ENCODE results near the gene ARVCF.

DNA sequence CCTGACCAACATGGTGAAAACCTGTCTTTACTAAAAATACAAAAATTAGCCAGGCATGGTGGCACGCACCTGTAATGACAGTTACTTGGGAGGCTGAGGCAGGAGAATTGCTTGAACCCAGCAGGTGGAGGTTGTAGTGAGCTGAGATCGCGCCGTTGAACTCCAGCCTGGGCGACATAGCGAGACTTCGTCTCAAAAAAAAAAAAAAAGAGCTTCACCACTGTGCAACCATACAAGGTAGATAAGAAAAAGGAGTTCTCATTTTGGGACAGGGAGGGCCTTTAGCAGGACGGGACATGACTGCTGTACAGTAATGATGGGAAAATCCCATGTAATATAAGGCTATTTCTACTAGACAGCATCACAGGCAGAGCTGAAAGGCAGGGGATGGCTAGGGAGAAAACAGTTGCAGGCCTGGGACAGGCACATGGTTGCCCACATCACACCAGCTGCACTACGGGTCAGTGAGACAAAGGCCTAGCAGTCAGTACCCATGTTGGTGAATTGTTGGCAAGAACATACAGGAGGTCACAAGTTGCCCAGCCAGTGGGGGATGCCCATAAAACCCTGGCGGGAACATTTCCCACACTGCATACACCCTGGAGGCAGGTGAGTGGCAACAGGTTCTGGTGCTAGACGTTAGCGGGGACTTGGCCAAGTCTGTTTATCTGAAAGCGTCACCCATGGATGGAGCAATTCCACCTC, 9.7 kb upstream of the ARVCF start:
- TF ChIP-seq POLR2A (IDR thresholded peaks at IDR 0.05; ENCODE audit: low read depth, low read length) (no peak), POLR2AphosphoS5 (IDR thresholded peaks at IDR 0.05; ENCODE audit: insufficient read depth, low read depth, low read length) (no peak), GATA2 (IDR thresholded peaks at IDR 0.05; ENCODE audit: insufficient read depth, insufficient read length, low read depth, low read length) (no peak), EZH2 (IDR thresholded peaks at IDR 0.05; ENCODE audit: borderline replicate concordance, low read depth, low read length, severe bottlenecking) (no peak), FOS (IDR thresholded peaks at IDR 0.05; ENCODE audit: borderline replicate concordance, insufficient read depth, low read length) (no peak)
- TF ChIP-seq, protein P1, sequence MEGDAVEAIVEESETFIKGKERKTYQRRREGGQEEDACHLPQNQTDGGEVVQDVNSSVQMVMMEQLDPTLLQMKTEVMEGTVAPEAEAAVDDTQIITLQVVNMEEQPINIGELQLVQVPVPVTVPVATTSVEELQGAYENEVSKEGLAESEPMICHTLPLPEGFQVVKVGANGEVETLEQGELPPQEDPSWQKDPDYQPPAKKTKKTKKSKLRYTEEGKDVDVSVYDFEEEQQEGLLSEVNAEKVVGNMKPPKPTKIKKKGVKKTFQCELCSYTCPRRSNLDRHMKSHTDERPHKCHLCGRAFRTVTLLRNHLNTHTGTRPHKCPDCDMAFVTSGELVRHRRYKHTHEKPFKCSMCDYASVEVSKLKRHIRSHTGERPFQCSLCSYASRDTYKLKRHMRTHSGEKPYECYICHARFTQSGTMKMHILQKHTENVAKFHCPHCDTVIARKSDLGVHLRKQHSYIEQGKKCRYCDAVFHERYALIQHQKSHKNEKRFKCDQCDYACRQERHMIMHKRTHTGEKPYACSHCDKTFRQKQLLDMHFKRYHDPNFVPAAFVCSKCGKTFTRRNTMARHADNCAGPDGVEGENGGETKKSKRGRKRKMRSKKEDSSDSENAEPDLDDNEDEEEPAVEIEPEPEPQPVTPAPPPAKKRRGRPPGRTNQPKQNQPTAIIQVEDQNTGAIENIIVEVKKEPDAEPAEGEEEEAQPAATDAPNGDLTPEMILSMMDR (IDR thresholded peaks at IDR 0.05; ENCODE audit: extremely low read depth in 1 of 2, insufficient read depth in 1 of 2, low read depth in 1 of 2, low read length in 2 of 2): no peak
- TF ChIP-seq, protein P2, sequence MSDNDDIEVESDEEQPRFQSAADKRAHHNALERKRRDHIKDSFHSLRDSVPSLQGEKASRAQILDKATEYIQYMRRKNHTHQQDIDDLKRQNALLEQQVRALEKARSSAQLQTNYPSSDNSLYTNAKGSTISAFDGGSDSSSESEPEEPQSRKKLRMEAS (IDR thresholded peaks at IDR 0.05; ENCODE audit: insufficient read depth, insufficient read length): no peak

Measured in endothelial cell of umbilical vein (primary cell).